Mononuclear cell (primary cell): Measurements from ENCODE around the gene ESRRA. TPM values are rescaled to one million over a fixed set of nuclear protein-coding genes. Genes with fewer than 3 reads are reported as not detected.
"Not testable (repeated sequence)": the region's sequence is repeated elsewhere in the genome, so short reads cannot be mapped to it uniquely, and the experiment has no call there.

Source experiments
- H3K27me3 ChIP-seq: 2 replicates; pipeline ENCODE4 v1.6.0; 2011; ENCODE audit warnings: low read length, control low read depth; ENCODE audit not compliant: insufficient read depth
- H3K4me1 ChIP-seq: 2 replicates; pipeline ENCODE4 v1.5.1; 2011; ENCODE audit warnings: mild to moderate bottlenecking, low read length, control low read depth; ENCODE audit not compliant: insufficient read depth
- H3K4me3 ChIP-seq: 2 replicates; pipeline ENCODE4 v1.5.1; 2011; ENCODE audit warnings: mild to moderate bottlenecking, low read length, moderate library complexity
- H3K9me3 ChIP-seq: 2 replicates; pipeline ENCODE4 v1.5.1; 2011; ENCODE audit warnings: low read depth, mild to moderate bottlenecking, control low read depth, low read length
- total RNA-seq: library from RNA; depleted of rRNA; stranded (reverse); fragments of >200 nt; gene quantifications from one replicate; pipeline ENCODE4 v1.2.3, GENCODE V29; 2012

Gene ESRRA
- total RNA-seq, 1 donor: 8.5 TPM

DNA sequence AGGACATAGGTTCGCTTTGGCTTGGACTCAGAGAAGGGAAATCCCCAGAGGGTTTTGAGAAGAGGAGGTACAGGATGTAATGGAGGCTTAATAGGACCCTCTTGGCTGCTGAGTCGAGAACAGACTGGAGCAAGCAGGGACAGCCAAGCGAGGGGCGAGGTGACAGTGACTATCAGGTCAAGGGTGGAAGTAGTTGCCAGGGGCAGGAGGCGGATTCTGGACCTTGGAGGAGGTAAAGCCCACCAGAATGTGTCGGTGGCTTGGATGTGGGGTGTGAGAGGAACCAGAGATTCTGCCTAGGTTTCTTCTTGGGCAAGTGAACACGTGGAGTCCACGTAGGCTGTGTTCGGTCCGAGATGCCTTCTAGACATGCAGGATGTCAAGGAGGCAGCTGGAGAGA, 7.6 kb downstream of the ESRRA start:
- Histone ChIP-seq H3K4me3 (no peak overlapping the region), H3K4me1 (peaks cover 13% of the 10 kb centered on the region), H3K27me3 (no peaks in the 10 kb centered on the region), H3K9me3 (no peaks in the 10 kb centered on the region)

DNA sequence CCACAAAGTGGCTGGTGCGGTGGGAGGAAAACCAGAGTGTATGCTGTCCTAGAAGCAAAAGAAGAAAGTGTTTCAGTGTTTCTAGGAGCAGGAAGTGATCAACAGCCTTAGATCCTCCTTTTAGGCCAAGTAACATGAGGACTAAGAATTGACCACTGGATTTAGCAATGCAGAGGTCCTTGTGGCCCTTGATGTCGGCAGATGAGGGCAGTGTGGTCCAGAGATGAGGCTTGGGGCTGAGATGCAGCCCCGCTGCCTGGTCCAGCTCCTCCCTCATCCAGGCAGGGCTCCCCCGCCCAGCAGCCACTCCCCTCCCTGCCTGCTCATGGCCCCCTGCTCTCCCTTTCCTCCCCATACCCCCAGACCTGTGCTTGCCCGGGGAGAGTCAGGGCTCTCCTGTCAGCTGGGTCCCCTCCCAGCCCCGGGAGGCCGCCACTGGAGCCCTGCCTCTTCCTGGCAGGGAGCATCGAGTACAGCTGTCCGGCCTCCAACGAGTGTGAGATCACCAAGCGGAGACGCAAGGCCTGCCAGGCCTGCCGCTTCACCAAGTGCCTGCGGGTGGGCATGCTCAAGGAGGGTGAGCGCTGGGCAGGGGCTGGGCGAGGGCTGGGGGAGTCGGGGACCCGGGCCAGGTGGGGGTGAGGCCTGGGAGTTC, 8.3 kb downstream of the ESRRA start:
- Histone ChIP-seq H3K27me3 (no peaks in the 10 kb centered on the region), H3K4me1 (peaks cover 17% of the 10 kb centered on the region), H3K4me3 (no peak overlapping the region), H3K9me3 (no peaks in the 10 kb centered on the region)

DNA sequence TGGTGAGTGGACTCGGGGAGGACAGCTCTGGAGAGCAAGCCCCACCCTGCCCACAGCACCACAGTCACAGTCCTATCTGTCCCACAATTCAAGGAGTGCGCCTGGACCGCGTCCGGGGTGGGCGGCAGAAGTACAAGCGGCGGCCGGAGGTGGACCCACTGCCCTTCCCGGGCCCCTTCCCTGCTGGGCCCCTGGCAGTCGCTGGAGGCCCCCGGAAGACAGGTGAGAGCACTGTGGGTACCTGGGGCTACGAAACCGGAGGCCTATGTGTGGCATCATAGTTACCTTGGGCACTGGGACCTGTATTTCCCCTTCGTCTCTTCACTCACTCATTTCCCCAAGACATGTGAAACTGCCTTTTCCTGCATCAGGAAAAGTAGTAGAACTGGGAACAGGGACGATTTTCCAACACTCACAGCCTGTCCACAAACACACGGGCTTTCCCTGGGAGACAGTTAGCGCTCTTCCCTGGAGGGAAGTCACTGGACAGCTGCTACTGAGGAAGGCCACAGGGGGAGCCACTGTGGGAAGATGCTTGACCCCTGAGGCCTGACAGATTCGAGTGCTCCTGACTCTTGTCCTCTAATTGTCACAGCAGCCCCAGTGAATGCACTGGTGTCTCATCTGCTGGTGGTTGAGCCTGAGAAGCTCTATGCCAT, 9.0 kb downstream of the ESRRA start:
- Histone ChIP-seq H3K27me3 (no peaks in the 10 kb centered on the region), H3K9me3 (no peaks in the 10 kb centered on the region), H3K4me1 (peaks cover 24% of the 10 kb centered on the region), H3K4me3 (no peak overlapping the region)

DNA sequence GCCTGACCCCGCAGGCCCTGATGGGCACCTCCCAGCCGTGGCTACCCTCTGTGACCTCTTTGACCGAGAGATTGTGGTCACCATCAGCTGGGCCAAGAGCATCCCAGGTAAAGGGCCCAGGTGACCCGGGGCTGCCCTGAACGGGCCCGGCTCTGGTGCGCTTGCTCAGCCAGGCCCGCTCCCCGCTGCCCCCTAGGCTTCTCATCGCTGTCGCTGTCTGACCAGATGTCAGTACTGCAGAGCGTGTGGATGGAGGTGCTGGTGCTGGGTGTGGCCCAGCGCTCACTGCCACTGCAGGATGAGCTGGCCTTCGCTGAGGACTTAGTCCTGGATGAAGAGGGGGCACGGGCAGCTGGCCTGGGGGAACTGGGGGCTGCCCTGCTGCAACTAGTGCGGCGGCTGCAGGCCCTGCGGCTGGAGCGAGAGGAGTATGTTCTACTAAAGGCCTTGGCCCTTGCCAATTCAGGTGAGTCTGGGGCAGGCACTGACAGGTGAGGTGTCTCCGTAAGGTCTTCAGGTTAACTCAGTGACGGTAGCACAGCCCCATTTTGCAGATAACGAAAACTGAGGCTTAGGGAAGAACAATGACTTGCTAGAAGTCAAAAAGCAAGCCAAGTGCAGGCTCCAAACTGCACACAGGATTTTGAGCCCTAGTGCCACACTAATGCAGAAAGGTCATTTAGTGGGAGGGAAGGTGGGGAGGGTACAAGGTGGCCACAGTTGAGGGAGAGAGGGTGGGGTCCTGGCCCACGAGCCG, 9.7 kb downstream of the ESRRA start:
- H3K9me3 ChIP-seq: no peaks in the 10 kb centered on the region
- H3K4me1 ChIP-seq: peaks cover 31% of the 10 kb centered on the region
- H3K4me3 ChIP-seq: no peak overlapping the region
- H3K27me3 ChIP-seq: no peaks in the 10 kb centered on the region

DNA sequence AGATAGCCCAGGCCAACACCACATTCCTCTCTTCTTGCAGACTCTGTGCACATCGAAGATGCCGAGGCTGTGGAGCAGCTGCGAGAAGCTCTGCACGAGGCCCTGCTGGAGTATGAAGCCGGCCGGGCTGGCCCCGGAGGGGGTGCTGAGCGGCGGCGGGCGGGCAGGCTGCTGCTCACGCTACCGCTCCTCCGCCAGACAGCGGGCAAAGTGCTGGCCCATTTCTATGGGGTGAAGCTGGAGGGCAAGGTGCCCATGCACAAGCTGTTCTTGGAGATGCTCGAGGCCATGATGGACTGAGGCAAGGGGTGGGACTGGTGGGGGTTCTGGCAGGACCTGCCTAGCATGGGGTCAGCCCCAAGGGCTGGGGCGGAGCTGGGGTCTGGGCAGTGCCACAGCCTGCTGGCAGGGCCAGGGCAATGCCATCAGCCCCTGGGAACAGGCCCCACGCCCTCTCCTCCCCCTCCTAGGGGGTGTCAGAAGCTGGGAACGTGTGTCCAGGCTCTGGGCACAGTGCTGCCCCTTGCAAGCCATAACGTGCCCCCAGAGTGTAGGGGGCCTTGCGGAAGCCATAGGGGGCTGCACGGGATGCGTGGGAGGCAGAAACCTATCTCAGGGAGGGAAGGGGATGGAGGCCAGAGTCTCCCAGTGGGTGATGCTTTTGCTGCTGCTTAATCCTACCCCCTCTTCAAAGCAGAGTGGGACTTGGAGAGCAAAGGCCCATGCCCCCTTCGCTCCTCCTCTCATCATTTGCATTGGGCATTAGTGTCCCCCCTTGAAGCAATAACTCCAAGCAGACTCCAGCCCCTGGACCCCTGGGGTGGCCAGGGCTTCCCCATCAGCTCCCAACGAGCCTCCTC, 10.6 kb downstream of the ESRRA start:
- H3K4me1 ChIP-seq: peaks cover 31% of the 10 kb centered on the region
- H3K27me3 ChIP-seq, H3K9me3 ChIP-seq, H3K4me3 ChIP-seq: not testable (repeated sequence)

DNA sequence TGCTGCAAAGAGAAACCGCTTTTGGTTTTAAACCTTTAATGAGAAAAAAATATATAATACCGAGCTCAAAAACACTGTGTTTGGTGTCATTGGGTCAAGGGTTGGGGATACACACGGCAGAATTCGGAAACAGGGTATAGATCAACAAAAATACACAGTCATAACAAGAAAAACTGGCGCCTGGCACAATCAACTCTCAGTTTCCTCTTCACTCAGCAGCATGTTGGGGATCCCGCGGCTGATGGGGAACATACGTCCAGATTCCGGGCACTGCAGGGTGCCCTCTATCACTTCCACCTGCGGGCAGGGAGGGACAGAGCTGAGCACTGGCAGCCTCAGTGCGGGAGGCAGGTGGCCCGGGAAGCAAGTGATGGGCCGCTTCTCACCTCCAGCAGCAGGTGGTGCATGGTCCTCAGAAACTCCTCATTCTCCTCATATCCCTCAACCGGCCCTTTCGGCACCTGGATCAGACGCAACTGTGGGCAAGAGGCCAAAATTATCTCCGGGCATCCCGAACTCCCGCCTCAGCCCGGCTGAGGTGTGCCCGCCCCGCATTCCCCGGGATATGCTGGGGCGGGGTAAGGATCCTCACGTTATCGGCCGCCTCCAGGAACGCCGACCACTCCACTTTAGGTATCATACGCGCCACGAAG, 11.5 kb downstream of the ESRRA start:
- Histone ChIP-seq H3K9me3 (no peaks in the 10 kb centered on the region), H3K4me3 (peak overlapping the region; percentile 80), H3K27me3 (no peaks in the 10 kb centered on the region), H3K4me1 (peaks cover 31% of the 10 kb centered on the region)

DNA sequence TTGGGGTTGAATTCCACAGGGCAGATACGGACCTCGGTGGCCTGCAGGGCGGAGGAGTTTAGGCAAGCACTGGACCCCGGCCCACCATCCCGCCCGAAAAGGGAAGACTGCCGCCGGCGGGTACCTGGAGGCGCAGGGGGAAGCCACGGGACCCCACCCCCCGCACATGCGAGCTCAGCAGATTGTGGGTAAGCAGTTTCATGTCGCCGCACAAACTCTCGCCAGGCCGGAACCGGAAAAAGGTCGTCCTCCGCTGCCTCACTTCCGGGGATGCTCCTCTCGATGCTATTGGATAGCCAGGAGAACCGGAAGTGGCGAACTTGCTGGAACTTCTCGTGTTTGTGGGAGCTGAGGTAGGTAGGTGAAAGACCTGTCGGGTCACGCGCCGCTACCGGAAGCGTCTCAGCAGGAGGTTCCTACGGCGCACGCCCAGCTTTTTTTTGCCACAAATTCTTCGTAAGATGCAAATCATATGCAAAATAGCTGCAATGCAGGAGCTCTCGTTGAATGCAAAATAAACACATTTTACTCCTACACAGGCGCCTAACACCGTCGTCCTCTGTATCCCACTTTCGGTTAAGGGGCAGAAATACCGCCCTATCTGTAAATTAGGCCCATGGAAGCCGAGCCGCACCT, 12.1 kb downstream of the ESRRA start, which contains the start of gene TRMT112:
Gene TRMT112, minus strand, starts transcription at position 235 of the 636 bp plus-strand sequence. Its CDS starts 33 bp downstream, at position 202.
- H3K4me1 ChIP-seq: peaks cover 31% of the 10 kb centered on the region

DNA sequence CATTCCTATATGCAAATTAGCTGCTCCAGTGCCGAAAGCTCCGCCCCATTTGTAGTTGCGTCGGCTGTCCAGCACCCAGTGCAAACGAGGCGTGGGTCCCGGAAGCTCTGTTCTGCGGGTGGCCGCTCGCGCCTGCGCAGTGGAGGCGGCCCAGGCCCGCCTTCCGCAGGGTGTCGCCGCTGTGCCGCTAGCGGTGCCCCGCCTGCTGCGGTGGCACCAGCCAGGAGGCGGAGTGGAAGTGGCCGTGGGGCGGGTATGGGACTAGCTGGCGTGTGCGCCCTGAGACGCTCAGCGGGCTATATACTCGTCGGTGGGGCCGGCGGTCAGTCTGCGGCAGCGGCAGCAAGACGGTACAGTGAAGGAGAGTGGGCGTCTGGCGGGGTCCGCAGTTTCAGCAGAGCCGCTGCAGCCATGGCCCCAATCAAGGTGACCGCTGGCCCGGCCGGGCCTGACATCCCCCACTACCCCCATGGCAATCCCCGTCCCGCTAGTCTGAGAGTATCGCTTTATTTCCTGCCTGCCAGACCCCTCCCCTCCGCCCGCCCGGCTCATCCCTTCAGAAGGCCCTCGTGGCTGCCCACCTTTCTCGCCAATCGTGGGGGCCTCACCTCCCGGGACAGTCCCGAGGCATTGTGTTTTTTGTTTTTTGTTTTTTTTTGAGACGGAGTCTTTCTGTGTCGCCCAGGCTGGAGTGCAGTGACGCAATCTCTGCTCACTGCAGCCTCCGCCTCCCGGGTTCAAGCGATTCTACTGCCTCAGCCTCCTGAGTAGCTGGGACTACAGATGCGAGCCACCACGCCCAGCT, 12.8 kb downstream of the ESRRA start, which contains the start of gene PRDX5:
Gene PRDX5, plus strand, starts transcription at position 161 of the 805 bp plus-strand sequence. Its CDS starts 95 bp downstream, at position 256.
- H3K9me3 ChIP-seq: no peaks in the 10 kb centered on the region
- peaks cover 31% of the 10 kb centered on the region for H3K4me1 ChIP-seq
- H3K27me3 ChIP-seq: no peaks in the 10 kb centered on the region
- H3K4me3 ChIP-seq: peak within 1 kb of the TSS; percentile 80

More for the DNA sequence above, 12.1 kb downstream of the ESRRA start, which contains the start of gene TRMT112:
- no peaks in the 10 kb centered on the region for H3K9me3 ChIP-seq
- no peaks in the 10 kb centered on the region for H3K27me3 ChIP-seq
- peak within 1 kb of the TSS; percentile 80 for H3K4me3 ChIP-seq

DNA sequence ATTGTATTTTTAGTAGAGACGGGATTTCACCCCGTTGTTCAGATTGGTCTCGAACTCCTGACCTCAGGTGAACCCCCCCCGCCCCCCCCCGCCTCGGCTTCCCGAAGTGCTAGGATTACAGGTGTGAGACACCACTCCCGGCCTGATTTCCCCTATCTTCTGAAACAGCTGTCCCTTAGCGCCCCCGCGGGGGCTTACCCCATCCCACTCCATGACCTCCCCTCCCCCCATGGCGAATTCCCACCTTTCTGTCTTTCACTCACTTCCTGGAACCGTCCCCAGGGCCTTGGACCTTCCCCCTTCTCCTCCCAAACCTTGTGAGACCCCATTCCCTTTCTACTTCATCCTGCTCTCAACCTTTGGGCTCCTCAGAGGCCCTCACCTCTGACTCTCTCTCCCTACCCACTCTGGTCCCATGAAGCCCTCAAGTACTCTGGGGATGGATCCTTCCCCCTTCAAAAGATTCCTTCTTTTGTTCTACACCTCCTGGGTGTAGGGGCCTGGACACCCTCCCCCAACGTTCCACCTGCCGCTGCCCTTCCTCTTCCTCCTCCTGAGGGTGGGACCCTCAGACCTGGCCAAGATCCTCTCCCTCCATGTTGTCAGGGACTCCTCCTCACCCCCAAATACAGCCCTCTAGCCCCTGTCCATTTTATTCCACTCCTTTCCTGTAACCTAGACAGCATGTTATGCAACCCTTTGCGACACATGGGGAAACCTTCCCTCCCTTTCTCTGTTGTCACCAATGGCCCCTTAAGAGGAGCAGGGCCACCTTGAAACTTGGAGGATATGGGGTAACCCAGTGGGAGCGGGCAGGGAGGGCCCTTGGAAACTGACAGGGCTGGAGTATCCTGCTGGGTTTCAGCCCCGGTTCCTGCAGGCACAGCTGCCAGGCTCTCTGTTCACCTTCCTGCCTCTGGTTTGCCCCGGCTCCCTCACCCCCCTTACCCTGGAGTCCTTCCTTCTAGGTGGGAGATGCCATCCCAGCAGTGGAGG, 13.7 kb downstream of the ESRRA start:
- H3K27me3 ChIP-seq: no peaks in the 10 kb centered on the region
- peak overlapping the region; percentile 80 for H3K4me3 ChIP-seq

DNA sequence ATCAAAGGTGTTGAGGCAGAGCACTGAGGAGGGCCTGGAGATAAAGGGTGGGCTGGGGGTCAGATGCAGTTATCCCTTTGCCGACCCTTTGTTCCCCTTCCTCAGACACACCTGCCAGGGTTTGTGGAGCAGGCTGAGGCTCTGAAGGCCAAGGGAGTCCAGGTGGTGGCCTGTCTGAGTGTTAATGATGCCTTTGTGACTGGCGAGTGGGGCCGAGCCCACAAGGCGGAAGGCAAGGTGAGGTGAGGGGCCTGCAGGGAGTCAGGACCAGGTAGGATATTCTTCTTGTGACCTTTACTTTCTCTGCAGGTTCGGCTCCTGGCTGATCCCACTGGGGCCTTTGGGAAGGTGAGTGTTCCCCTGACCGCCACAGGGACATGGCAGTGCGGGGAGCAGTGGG, 15.2 kb downstream of the ESRRA start:
- H3K4me1 ChIP-seq: peaks cover 31% of the 10 kb centered on the region
- H3K9me3 ChIP-seq: no peaks in the 10 kb centered on the region
- no peak overlapping the region for H3K4me3 ChIP-seq
- no peaks in the 10 kb centered on the region for H3K27me3 ChIP-seq

More for the DNA sequence above, 13.7 kb downstream of the ESRRA start:
- H3K4me1 ChIP-seq: peaks cover 31% of the 10 kb centered on the region
- H3K9me3 ChIP-seq: no peaks in the 10 kb centered on the region

DNA sequence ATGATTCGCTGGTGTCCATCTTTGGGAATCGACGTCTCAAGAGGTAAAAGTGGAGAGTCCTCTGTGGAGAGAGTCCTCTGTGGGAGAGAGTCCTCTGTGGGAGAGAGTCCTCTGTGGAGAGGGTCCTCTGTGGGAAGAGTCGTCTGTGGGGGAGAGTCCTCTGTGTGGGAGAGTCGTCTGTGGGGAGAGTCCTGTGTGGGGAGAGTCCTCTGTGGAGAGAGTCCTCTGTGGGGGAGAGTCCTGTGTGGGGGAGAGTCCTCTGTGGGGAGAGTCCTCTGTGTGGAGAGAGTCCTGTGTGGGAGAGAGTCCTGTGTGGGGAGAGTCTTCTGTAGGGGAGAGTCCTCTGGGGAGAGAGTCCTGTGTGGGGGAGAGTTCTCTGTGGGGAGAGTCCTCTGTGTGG, 15.7 kb downstream of the ESRRA start:
- Histone ChIP-seq H3K4me3 (no peak overlapping the region), H3K27me3 (no peaks in the 10 kb centered on the region), H3K9me3 (no peaks in the 10 kb centered on the region), H3K4me1 (peaks cover 30% of the 10 kb centered on the region)

DNA sequence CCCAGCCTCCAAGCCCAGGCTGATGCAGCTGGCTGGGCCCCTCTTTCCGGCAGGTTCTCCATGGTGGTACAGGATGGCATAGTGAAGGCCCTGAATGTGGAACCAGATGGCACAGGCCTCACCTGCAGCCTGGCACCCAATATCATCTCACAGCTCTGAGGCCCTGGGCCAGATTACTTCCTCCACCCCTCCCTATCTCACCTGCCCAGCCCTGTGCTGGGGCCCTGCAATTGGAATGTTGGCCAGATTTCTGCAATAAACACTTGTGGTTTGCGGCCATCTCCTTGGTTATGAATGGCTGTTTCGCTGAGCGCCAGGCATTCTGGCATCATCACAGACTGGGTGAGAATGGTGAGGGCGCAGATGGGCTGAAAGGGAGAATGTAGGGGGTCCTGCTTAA, 16.2 kb downstream of the ESRRA start:
- Histone ChIP-seq H3K27me3 (no peaks in the 10 kb centered on the region), H3K9me3 (no peaks in the 10 kb centered on the region), H3K4me1 (peaks cover 25% of the 10 kb centered on the region), H3K4me3 (no peak overlapping the region)
